Myocyte (in vitro differentiated cells): ENCODE measurements around the gene WDR93. TPM values are rescaled to one million over a fixed set of nuclear protein-coding genes. Genes with fewer than 3 reads are reported as not detected.
"Not testable (repeated sequence)": the region's sequence is repeated elsewhere in the genome, so short reads cannot be mapped to it uniquely, and the experiment has no call there.

Experiments used
- DNase-seq: peaks from one replicate; pipeline ENCODE4 v3.0.0-alpha.2; 2012; ENCODE audit warnings: low read depth
- total RNA-seq: library from RNA; depleted of rRNA; stranded (reverse); fragments of >200 nt; gene quantifications from 2 replicates; pipeline ENCODE4 v1.2.3, GENCODE V29; 2014

Gene WDR93
- total RNA-seq, 1 donor from 2014 or later: not detected

DNA sequence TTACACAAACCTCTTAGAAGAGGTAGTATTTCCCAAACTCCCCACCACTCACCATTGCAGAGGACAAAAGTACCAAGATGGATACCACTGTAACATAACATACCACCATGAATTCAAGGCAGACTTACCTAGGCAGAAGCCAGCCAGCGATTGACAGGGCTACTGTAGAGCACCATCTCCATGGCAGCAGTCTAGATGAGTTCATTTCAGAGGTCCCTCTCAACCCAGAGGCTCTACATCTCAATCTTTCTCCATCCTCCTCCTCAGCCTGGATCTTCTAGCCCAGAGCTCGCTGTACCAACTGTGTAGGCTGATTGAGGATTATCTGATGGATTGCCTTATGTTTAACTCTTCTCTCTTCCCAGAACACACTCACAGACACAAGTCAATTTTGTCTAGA lies 9.5 kb upstream of the WDR93 start:
- DNase-seq: no peak

DNA sequence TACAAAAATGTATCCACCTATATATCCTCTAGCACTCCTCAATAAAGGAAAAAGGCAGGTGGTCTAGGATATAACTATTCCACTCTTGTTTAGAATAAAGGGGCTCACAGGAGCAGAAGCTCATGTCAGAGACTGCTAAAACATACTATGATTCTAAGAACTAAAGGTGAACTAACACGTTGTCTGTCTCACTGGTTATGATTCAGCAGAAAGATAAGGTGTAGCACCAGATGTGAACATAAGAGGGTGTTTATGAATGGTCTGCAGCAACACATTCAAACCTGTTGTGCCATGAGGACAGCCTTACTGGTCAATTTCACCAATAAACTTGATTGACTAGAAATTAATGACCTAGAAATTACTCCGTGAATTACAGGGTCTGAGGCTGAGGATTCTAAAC lies 4.6 kb upstream of the WDR93 start:
- DNase-seq: no peak

DNA sequence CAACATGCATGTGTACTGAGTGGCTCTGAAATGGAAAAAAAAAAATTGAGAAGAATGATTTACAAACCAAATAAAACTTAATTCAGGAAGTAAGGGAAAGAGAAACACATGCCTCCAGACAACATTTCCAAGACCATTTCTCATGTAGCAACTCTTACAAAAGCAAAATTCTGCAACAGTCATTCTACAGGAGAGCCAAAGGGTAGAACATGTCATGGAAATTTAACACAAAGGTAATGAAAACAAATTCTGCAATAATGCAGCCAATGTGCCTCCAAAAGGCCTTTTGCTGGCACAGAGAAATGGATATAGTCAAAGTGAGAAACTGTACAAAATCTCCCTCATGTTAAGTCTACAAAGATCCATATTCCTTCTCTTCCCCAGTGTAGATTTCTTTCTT lies 4.1 kb upstream of the WDR93 start:
- no peak for DNase-seq

DNA sequence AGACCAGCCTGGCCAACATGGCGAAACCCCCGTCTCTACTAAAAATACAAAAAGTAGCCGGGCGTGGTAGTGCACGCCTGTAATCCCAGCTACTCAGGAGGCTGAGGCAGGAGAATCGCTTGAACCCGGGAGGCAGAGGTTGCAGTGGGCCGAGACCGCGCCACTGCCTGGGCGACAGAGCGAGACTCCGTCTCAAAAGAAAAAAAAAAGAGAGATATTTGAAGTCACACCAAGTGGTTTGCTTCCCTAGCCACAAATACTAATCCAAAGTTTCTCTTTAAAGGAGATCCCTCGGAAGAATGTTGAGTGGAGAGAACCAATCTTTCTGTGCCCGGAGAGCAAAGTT lies 708 bp upstream of the WDR93 start:
- not testable (repeated sequence) for DNase-seq

DNA sequence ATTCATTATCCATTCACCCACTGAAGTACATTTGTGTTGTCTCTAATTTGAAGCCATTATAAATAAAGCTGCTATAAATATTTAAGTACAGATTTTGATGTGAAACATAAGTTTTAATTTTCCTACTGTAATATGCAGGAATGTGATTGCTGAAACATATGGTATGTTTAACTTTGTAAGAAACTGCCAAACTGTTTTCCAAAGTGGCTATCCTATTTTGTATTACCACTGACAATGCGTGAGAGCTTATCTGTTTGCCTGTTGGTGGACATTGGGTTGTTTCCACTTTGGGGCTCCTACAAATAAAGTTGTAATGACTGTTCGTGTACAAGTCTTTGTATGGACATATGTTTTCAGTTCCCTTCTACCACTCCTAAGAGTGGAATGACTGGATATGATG lies 2.5 kb downstream of the WDR93 start:
- DNase-seq: no peak

DNA sequence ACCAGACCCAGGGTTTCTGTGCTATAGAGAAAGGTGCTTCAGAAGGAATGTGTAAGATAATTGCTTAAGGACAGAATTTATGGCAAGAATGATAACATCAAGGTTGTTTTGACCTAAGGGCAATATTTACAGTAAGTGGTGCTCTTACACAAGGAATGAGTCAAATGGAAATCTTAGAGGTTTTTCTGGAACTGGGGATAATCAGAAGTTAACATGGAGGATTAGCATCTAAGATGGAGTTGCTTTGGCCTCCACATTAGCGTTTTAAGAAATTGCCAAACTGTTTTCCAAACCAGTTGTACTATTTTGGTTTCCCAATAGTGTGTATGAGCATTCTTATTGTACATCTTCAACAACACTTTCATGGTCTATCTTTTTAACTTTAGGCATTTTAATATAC lies 3.1 kb downstream of the WDR93 start:
- DNase-seq: no peak

DNA sequence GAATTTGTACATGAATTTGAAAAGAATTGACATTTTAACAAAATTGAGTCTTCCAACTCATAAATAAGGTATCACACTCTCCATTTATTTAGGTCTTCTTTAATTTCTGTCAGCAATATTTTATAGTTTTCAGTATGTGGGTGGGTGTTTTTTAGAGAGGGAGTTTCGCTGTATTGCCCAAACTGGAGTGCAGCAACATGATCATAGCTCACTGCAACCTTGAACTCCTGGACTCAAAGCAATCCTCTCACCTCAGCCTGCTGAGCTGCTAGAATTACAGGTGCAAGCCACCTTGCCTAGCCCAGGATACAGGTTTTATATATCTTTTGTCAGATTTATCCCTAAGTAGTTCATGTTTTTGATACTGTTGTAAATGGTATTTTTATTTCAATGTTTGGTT lies 4.6 kb downstream of the WDR93 start:
- no peak for DNase-seq

DNA sequence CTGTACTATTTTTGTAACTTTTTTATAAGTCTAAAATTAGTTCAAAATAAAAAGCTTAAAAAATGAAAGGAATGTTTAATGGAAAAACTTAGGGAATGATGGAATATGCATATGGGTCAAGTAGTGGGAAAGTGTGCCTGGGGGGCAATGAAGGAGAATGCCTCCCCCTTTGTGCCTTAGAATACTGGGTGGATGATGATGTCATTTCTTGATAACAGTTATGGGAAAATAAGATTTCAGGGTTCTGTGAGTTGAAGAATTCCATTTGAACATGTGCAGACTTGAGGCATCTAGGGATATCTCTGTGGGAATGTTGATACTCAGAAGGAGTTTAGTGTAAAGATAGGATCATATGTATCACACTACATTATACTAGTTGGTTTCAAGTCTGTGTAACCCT lies 13.8 kb downstream of the WDR93 start:
- no peak for DNase-seq

DNA sequence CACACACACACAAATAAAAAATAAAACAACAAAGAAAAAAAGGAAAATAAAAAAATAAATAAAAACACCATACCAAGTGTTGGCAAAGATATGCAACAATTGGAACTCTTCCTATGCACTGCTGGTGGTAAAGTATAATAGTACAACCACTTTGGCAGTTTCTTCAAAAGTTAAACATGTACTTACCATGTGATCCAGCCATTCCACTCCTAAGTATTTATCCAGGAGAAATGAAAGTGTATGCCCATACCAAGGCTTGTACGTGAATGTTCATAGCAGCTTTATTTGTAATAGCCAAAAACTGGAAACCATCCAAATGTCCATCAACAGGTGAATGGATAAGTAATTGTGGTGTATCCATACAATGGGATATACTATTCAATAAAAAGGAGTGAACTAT lies 17.0 kb downstream of the WDR93 start:
- DNase-seq: no peak

DNA sequence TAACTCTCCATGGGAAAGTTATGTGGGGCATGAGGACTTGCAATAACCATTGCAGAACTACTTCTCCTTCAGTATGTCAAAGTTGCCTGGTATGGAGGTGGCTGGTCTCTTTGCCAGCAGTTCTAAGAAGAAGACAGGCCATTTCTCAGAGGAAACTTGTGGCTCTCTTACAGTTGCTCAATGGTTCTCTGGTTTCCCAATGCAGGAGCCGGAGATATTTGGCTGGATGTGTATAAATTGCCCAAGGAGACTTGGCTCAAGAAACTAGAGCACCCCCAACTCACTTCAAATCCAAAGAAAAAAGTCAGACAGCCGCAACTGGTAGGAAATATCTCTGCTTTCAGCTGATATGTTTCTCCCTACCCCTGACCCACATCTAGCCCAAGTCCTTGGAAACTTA lies 24.2 kb downstream of the WDR93 start:
- no peak for DNase-seq

DNA sequence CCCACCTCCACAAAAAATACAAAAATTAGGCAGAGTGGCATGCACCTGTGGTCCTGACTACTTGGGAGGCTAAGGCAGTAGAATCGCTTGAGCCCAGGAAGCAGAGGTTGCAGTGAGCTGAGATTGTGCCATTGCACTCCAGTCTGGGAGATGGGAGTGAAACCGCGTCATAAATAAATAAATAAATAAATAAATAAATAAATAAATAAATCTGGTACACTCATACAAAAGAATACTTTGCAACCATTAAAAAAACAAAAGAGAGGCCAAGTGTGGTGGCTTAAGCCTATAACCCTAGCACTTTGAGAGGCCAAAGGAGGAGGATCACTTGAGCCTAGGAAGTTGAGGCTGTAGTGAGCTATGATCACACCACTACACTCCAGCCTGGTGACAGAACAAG lies 32.4 kb downstream of the WDR93 start:
- no peak for DNase-seq

DNA sequence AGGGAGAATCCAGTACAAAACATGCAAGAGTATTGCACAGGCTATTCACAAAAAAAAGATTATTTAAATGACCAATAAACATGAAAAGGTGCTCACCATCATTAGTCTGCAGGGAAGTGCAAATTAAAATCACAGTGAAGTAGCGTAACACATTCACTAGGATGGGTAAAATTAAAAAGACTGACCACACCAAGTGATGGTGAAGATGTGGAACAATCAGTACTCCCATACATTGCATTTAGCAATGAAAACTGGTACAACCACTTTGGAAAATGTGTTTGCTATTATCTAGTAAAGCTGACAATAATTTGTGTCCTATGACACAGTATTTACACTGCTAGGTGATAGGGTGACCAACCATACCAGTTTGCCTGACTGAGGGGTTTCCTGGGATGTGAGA lies 34.0 kb downstream of the WDR93 start:
- DNase-seq: no peak

DNA sequence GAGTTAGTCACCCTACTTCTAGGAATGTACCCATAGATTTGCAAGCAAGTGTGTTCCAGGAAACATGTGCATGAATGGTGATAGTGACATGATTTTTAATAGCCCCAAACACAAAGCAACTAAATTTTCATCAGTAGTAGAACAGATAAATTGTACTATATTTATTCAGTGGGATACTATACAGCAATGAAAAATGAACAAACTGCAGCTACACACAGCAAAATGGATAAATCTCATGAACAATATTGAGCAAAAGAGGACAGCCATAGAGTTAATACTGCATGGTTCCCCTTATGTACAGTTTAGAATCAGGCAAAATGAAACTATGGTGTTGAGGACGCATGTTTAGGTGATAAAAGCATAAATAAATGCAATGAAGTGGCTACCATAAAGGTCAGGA lies 34.5 kb downstream of the WDR93 start:
- DNase-seq: no peak

DNA sequence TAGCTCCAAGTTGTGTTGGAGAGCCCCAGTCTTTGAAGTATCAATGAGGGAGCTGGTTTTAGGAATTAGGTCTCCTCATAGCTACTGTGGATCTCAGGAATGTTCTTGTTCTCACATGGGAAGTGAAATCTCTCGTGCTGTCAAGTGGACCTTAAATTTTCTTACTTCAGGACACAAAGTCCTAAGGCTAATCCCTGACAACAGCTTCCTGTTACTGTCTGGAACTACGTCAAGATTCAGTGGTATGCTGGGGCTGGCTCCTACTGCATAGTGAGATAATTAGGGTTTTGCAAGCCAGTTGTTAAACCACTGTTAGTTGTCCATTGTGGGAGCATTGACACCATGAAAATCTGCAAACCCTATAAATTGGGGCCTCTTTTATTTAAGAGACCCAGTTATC lies 37.6 kb downstream of the WDR93 start:
- peak; percentile 29 for DNase-seq

DNA sequence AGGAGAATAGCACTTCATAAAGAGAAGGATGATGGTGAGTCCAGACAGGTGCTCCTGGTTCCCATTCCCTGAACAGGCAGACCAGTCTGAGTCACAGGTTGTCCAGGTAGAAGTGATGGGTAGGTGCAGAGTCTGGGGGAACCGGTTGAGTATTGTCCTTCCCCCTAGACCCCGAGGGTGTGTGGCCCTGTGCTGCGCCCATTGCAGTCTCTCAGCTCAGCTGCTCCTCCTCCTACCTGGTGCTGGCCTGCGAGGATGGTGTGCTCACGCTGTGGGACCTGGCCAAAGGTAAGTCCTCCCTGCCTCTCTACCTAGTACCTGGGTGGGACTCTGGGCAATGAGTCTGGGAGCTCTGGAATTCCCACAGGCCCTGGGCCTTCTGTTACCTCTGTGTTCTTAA lies 40.7 kb downstream of the WDR93 start:
- DNase-seq: no peak

DNA sequence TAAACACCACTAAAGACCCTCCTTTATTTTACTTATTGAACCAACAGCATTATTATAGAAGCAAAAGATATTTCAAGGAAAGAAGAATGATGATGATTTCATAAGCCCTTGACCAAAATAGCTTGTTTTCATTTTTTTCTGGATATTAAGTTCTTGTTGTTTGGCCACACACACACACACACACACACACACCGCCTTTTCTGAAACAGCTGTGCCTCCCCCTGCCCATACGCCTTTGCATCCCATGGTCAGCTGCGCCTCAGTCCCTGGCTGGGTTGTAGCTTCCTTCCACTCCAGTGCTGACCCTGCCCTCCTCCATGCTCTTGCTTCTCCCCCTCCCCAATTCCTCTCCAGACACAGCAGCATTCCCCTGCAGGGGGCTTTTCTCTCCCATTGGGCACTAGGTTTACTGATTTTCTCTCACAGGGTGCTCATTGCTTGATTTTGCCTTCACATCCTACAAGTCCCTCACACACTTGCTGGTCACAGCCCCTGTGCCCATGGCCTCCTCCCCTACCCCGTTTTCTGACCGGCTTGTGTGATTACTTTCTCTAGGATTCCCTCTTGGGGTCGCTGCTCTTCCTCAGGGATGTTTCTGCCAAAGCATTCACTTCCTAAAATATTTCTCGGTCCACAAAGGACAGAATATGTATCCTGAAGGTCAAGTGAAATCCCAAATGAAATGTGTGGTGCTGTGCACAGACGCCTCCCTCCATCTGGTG lies 42.0 kb downstream of the WDR93 start:
- DNase-seq: peak; percentile 62

DNA sequence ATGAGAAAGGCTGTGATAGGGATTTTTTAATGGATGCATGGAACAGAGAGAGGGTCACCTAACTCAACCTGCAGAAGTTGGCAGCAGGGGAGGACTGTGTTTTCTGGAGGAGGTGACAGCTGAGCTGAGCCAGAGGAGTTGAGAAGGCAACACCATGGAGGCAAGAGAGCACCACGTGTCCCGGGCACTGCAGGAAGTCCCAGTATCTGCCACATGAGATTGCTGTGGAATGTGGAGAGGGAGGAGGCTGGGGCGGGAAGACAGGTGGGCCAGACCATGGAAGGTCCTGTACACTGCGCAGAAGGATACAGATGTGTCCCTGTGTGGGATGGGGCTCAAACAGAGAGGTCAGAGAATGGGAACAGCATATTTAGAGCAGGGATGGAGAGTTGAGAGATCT lies 45.2 kb downstream of the WDR93 start:
- no peak for DNase-seq

DNA sequence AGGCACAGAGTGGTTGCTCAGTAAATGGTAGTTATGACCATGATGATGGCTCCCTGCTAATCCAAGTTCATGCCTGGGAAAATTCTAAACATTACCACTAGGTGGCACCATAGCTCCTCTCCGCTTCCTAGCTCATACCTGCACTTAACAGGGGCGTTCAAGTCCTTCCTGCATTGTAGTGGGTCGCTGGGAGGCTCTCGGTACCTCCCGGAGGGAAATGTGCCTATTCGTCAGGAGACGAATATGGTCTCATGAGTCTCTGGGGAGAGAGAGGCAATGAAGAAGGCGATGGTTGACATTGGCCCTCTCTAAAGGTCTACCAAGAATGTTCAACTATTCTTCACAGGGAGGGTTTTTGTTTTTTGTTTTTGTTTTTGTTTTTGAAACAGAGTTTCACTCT lies 49.5 kb downstream of the WDR93 start:
- DNase-seq: peak; percentile 71

DNA sequence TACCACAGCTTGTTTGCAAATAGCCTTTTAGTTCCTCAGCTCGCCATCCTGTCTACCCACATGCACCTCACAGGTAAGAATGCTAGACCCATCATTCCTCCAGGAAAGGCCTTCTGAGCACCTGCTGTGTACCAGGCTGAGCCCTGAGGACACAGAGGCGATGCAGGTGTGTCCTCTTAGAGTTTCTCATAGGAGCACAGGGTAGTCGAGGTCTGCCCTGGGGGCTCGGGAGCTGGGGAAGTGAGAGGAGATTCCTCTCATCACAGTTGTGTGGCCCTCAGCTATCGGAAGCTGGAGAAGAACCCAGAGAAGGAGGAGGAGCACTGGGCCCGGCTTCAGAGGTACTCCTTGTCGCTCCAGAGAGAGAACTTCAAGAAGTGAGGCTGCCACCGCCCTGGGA lies 52.4 kb downstream of the WDR93 start:
- DNase-seq: no peak

DNA sequence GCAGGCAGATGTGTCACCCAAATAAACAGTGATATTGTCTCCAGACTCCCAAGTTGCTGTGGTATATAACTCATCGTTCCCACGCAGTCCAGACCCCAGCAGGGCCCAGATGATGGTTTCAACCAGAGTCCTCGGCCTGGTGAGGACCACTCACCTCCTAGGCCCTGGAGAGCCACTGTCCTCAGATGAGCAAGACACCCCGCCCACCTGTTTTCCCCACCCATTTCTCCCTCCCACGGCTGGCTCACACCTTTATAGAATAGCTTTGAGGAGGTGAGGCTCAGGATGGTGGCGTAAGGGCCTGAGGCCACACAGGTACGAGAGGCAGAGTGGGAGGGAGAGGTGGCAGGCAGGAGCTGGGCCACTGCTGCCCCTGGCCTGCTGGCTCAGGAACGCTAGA lies 53.0 kb downstream of the WDR93 start:
- no peak for DNase-seq

DNA sequence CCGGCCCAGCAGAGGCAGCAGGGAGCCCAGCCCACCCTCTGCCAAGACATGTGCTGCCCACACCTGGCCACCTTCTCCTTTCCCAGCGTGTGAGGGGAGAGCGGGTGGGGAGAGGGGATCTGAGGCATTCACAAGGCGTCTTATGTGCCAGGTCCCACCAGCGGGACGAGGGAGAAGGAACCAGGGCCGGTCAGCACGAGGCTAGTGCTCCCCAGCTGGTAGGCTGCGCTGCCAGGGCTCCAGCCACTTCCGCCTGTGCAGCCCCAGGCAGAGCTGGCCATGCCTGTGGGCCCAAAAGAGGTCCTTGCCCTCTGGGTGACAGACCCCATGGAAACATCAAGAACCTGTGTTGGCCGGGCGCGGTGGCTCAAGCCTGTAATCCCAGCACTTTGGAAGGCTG lies 54.5 kb downstream of the WDR93 start:
- no peak for DNase-seq

DNA sequence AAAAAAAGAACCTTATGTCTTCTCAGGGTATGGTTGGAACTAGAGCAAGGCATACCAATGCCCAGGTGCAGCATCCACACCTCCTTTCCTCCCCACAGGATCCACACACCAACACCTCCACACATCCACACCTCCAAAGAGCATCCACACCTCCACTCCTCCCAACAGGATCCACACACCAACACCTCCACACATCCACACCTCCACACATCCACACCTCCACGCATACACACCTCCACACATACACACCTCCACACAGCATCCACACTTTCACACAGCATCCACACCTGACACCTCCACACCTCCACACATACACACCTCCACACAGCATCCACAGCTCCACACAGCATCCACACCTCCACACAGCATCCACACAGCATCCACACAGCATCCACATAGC lies 55.2 kb downstream of the WDR93 start:
- no peak for DNase-seq

DNA sequence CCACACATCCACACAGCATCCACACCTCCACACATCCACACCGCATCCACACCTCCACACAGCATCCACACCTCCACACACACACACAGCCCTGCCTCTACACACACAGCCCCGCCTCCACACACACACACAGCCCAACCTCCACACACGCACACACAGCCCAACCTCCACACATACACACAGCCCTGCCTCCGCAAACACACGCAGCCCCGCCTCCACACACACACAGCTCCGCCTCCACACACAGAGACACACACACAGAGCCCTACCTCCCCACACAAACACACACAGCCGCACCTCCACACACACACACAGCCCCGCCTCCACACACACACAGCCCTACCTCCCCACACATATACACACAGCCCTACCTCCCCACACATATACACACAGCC lies 55.8 kb downstream of the WDR93 start:
- DNase-seq: no peak
